ENCODE data around the gene PARL. TPM values are rescaled to one million over a fixed set of nuclear protein-coding genes. Genes with fewer than 3 reads are reported as not detected.

The PARL gene
- 57.4 to 68.6 TPM (median 64.5 TPM) in 5 replicates for total RNA-seq (2022; extraction: Qiagen RNA extraction; ENCODE audit: low read depth)

GRCh38 chr3:183884427-183885296, at the start of gene PARL:
TSS of gene PARL (minus strand) at chr3:183884880. CDS start at chr3:183884846, 34 bp downstream.

GRCh38 chr3:183825456-183826161, 59.1 kb downstream of the PARL start, which contains the start of gene MAP6D1:
TSS of gene MAP6D1 (minus strand) at chr3:183825577. CDS start at chr3:183825547, 30 bp downstream.

Other genes with a start within 250 kb of the PARL start
- gene KLHL24, start 249.3 kb downstream of the PARL start, total RNA-seq (2022; extraction: Qiagen RNA extraction; ENCODE audit: low read depth), result 6.0 to 10.8 TPM (median 6.8 TPM) in 5 replicates
- gene YEATS2, start 187.1 kb downstream of the PARL start, total RNA-seq (2022; extraction: Qiagen RNA extraction; ENCODE audit: low read depth), result 8.8 to 13.2 TPM (median 12.3 TPM) in 5 replicates
- gene MAP6D1, start 59.3 kb downstream of the PARL start, total RNA-seq (2022; extraction: Qiagen RNA extraction; ENCODE audit: low read depth), result 4.1 to 6.5 TPM (median 5.3 TPM) in 5 replicates
- 10.8 to 14.1 TPM (median 12.0 TPM) in 5 replicates for gene ABCC5, start 133.0 kb upstream of the PARL start, total RNA-seq (2022; extraction: Qiagen RNA extraction; ENCODE audit: low read depth)
- not detected in 5 replicates for gene HTR3D, start 146.9 kb upstream of the PARL start, total RNA-seq (2022; extraction: Qiagen RNA extraction; ENCODE audit: low read depth)
- gene HTR3C, start 168.2 kb upstream of the PARL start, total RNA-seq (2022; extraction: Qiagen RNA extraction; ENCODE audit: low read depth), result not detected in 5 replicates
- gene HTR3E, start 212.2 kb upstream of the PARL start, total RNA-seq (2022; extraction: Qiagen RNA extraction; ENCODE audit: low read depth), result not detected in 5 replicates

Data from A549 treated with CpdA at 1 μM for 4 hours (cell line).